GM12891 (cell line): Measurements from ENCODE around the gene TRIM13.
"Not testable (repeated sequence)": the region's sequence is repeated elsewhere in the genome, so short reads cannot be mapped to it uniquely, and the experiment has no call there.

ENCODE experiments used
- DNase-seq: peaks from one replicate; pipeline ENCODE4 v3.0.0; 2011; ENCODE audit warnings: low spot score; ENCODE audit not compliant: insufficient read length
- FAIRE-seq: peaks from 2 replicates; lab custom pipeline; 2011; peaks lifted over from hg19 to GRCh38; lab: Jason Lieb, UNC
- PAX5 ChIP-seq: IDR thresholded peaks from 2 replicates; pipeline ENCODE4 v1.6.1; 2011; ENCODE audit warnings: low read length, moderate library complexity, mild to moderate bottlenecking; ENCODE audit not compliant: insufficient read depth, severe bottlenecking
- POLR2A ChIP-seq: IDR thresholded peaks from 2 replicates; pipeline ENCODE4 v1.6.1; 2011; ENCODE audit warnings: low read depth, low read length, control low read depth
- POLR2AphosphoS5 ChIP-seq: IDR thresholded peaks from 2 replicates; pipeline ENCODE4 v1.6.1; 2011; ENCODE audit warnings: low read depth, low read length, control low read depth
- POU2F2 ChIP-seq: IDR thresholded peaks from 2 replicates; pipeline ENCODE4 v1.6.1; 2011; ENCODE audit warnings: low read depth, mild to moderate bottlenecking, control low read depth, low read length, moderate library complexity
- SPI1 ChIP-seq: IDR thresholded peaks from 2 replicates; pipeline ENCODE4 v1.6.1; 2011; ENCODE audit warnings: low read depth, low read length, control low read depth
- TAF1 ChIP-seq: IDR thresholded peaks from 2 replicates; pipeline ENCODE4 v1.6.1; 2011; ENCODE audit warnings: low read depth, low read length, control low read depth

TRIM13 gene

GRCh38 chr13:49975826-49976225, 21.0 kb upstream of the TRIM13 start:
- DNase-seq (no peak), FAIRE-seq (no peak)
- TF ChIP-seq POLR2A (no peak), TAF1 (no peak), POLR2AphosphoS5 (no peak), PAX5 (no peak), POU2F2 (no peak)

GRCh38 chr13:49976314-49977258, 20.3 kb upstream of the TRIM13 start:
- no peak for TF ChIP-seq POLR2A
- TF ChIP-seq PAX5: no peak
- no peak for TF ChIP-seq POU2F2
- no peak for TF ChIP-seq SPI1
- TF ChIP-seq POLR2AphosphoS5: no peak
- TF ChIP-seq TAF1: no peak
- DNase-seq (peak; percentile 44), FAIRE-seq (peak; percentile 93)

GRCh38 chr13:49977992-49978391, 18.9 kb upstream of the TRIM13 start:
- no peak for FAIRE-seq
- TF ChIP-seq POU2F2 (no peak), PAX5 (no peak), POLR2AphosphoS5 (no peak), SPI1 (no peak), POLR2A (no peak), TAF1 (no peak)

GRCh38 chr13:49980266-49980665, 16.6 kb upstream of the TRIM13 start:
- FAIRE-seq (no peak), DNase-seq (no peak)
- TF ChIP-seq SPI1: no peak
- TF ChIP-seq POU2F2: no peak
- no peak for TF ChIP-seq POLR2A
- no peak for TF ChIP-seq TAF1
- no peak for TF ChIP-seq POLR2AphosphoS5
- TF ChIP-seq PAX5: no peak

More at GRCh38 chr13:49977992-49978391, 18.9 kb upstream of the TRIM13 start:
- no peak for DNase-seq

- no peak for DNase-seq
- FAIRE-seq: no peak
Measured at GRCh38 chr13:49985129-49985528, 11.7 kb upstream of the TRIM13 start.

GRCh38 chr13:49986471-49986870, 10.4 kb upstream of the TRIM13 start:
- FAIRE-seq (no peak), DNase-seq (no peak)
- TF ChIP-seq POU2F2 (no peak), TAF1 (no peak), PAX5 (no peak), POLR2AphosphoS5 (no peak), POLR2A (no peak), SPI1 (no peak)

More at GRCh38 chr13:49985129-49985528, 11.7 kb upstream of the TRIM13 start:
- TF ChIP-seq TAF1: no peak
- no peak for TF ChIP-seq POU2F2
- TF ChIP-seq PAX5: no peak
- no peak for TF ChIP-seq POLR2A
- no peak for TF ChIP-seq POLR2AphosphoS5
- TF ChIP-seq SPI1: no peak

- not testable (repeated sequence) for DNase-seq, FAIRE-seq
Measured at GRCh38 chr13:49990612-49991011, 6.2 kb upstream of the TRIM13 start.

- TF ChIP-seq POLR2A: no peak
- no peak for TF ChIP-seq POU2F2
- no peak for TF ChIP-seq POLR2AphosphoS5
- no peak for TF ChIP-seq PAX5
- no peak for TF ChIP-seq SPI1
- TF ChIP-seq TAF1: no peak
- DNase-seq: no peak
- FAIRE-seq: no peak
Measured at GRCh38 chr13:49993111-49993510, 3.7 kb upstream of the TRIM13 start.

GRCh38 chr13:49993666-49994065, 3.2 kb upstream of the TRIM13 start:
- no peak for FAIRE-seq
- TF ChIP-seq POU2F2: no peak
- TF ChIP-seq PAX5: no peak
- TF ChIP-seq TAF1: no peak
- TF ChIP-seq POLR2AphosphoS5: no peak
- no peak for TF ChIP-seq POLR2A
- DNase-seq: no peak

GRCh38 chr13:49995625-49996101, 1.2 kb upstream of the TRIM13 start:
- TF ChIP-seq PAX5 (no peak), SPI1 (peak; percentile 54; the same call in 1 of the 2 replicates), POLR2A (peak; percentile 47; the same call in 1 of the 2 replicates), POLR2AphosphoS5 (peak; percentile 61; the same call in 1 of the 2 replicates), TAF1 (no peak), POU2F2 (peak; percentile 28; the same call in 1 of the 2 replicates)
- DNase-seq (no peak), FAIRE-seq (peak; percentile 79)
